Activated CD8-positive, alpha-beta memory T cell treated with anti-CD3 and anti-CD28 coated beads, Interleukin-2, amount 50 U/mL, for 24 hours (primary cell): ENCODE results near the gene WDFY4.

Experiments
- DNase-seq: peaks from one replicate; pipeline ENCODE4 v3.0.0-alpha.2; 2020; ENCODE audit errors: extremely low read depth

The WDFY4 gene

DNA sequence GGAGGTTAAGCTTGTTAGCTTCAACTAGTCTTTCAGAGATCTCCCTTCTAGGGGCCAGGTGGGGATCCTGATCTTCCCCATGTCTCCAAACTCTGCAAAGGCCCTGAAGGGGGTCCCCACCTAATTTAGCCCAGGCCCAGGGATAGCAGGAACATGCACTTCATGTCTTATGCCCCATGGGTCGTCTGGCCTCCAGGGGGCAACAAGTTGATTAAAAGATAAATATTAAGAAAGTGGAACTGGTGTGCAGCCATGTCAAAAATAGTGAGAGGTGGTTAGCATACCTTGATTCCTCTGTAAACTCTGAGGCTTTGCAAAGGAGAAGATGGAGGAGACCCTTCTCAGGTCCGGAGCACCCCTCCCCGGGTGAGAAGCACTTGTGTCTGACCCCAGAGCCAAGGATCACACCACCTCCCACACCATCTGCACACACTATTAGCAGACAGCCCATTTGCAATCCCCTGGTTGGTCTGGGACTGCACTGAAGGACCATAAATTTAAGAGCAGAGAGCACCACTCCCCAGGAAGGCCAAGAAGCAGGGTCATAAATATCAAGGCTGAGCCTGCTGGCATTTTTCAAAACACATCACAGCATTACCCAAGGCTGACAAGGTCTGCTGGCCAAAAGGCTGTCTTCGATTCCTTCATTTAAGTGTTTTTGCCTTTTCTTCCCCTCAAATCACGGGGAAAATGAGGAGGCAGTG, 299.1 kb downstream of the WDFY4 start:
- DNase-seq = no peak

DNA sequence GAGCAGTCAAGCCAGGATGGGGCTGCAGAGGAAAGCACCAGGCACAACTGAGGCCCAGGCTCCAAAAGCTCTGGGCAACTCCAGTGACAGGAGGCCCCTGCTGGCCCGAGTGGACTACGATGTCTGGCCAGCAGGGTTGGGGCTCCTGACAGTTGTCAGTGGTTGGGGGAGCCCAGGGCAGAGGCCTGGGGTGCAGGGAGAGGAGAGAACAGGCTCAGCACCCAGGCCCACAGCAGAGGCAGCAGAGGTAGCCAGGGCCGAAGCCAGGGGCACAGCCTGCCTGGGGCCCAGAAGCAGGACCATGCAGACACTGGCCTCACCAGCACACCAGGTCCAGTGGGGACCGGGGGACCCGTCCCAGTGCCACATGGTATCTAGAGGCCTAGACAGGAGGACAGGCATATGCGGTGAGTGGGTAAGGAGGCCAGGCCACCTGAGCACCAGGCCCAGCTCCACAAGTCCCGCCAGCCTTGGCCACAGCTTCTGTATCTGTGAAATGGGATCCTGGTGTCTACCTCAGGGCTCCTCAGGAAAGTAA, 301.0 kb downstream of the WDFY4 start:
- no peak for DNase-seq

DNA sequence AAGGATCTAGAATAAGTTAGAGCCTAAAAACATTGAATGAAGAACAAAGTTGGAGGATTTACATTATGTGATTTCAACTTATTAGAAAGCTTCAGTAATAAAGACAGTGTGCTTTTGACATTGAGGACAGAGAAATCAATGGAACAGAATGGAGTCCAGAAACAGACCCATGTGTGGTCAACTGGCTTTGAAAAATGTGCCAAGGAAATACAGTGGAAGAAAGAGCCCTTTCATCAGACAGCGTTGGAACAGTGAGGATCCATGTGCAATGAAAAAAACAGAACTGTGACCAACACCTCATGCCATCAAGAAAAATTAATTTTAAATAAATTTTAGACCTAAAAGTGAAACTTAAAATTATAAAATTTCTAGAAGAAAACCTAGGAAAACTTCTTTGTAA, 305.6 kb downstream of the WDFY4 start:
- no peak for DNase-seq

DNA sequence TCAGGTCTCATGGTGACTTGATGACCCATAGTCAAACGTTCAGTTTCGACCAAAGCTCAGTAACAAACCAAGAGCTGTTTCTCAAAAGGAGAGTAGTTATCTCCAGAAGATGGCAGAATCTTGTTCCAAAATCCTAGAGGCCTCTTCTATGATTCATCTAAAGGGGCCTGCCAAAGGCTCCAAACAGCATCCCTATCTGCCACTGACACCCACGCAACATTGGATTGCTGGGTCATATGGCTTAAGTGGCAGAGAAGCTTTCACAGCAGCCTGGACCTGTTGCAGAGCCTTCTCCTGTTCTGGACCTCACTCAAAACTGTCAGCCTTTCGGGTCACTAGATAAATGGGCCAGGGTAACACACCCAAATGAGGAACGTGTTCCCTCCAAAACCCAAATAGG, 309.0 kb downstream of the WDFY4 start:
- no peak for DNase-seq

DNA sequence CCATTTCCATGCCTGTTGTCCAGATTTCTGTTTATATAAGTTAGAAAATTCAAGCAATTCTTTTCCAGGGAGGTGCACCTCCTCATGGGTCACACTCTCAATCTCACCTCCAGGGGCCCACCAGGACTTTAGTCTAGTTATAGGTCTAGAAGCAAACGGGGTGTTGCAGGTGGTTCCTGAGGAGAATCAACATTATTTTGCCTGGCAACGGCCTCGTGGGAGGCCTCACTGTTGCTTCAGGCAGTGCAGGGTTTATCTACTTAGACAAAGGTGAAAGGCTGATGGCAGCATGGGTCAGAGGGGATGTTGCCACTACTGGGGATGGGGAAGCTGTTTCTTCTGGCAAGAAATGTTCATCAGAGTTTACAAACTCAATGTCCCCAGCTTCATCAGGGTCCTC, 311.7 kb downstream of the WDFY4 start:
- no peak for DNase-seq

DNA sequence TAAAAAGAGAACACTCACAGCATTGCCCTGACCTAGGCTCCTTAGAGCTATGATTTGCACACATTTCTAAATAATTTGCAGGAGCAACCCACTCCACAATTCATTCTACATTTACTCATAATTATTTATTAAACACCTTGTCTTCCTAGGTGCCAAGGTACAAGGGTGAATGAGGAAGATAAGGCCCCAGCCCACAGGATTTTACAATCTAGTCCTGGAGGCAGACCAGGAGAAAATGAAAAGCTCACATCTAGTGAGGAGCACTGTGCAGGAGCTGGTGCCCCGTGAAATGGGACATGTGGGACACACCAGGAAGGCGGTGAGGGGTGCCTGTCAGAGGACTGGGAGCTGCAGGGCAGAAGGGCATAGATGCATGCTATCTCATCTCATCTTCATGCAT, 314.7 kb downstream of the WDFY4 start:
- no peak for DNase-seq

DNA sequence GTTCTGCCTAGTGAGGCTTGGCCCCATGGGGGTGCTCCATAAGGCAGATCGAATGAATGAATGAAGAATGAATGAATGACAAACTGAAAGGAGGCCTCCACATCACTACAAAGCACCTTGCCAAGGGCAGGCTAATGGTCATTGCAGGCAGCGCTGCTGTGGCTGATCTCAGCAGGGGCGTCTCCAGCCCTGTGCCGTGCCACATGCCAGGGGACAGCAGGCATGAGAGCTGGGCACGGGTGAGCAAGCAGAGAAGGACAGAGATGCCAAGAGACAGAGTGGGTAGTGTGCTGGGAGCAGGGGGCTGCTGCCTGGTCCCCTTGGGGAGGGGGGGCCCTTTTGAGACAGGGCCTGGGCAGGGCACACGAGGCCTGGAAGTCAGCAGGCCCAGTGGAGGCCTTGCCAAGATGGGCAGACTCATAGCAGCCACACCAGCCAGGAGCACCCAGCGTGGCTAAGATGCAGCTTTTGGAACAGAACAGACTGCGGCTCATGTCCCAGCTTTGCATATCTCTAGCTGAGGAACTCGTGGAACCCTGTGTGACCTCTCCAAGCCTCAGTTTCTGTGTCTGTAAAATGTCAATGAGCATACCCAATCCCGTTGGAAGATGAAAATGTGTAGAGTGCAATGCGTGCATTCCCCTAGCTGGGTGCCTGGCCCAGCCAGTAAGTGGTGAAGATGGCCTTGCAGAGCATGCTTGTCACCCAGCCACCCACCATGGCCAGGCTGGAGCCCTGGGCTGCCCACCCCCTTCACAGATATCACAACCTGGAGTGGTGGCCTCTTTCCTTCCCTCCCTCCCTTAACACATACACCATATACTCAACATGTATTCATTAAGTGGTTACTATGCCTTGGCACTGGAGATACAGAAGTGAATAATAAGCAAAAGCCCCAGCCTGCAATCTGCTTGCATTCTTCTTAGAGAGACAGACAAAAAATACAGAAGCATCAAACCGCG, 316.0 kb downstream of the WDFY4 start:
- DNase-seq = no peak

DNA sequence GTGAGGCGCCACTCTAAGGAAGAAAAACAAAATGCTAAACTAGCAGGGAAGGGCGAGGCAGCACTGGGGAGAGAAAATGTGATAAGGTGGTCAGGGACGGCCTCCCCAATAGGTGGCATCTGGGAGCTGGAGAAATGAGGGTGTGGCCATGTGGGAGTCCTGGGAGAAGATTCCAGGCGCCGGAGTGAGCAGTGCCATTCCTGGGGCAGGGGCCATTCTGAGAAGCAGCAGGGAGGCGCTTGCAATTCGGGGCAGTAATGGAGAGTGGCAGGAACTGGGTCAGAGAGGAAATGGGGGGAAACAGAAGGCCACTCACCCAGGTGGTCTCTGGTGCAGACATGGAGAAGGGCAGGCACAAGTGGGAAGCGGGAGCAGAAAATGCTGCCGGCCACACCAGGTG, 316.7 kb downstream of the WDFY4 start:
- no peak for DNase-seq

DNA sequence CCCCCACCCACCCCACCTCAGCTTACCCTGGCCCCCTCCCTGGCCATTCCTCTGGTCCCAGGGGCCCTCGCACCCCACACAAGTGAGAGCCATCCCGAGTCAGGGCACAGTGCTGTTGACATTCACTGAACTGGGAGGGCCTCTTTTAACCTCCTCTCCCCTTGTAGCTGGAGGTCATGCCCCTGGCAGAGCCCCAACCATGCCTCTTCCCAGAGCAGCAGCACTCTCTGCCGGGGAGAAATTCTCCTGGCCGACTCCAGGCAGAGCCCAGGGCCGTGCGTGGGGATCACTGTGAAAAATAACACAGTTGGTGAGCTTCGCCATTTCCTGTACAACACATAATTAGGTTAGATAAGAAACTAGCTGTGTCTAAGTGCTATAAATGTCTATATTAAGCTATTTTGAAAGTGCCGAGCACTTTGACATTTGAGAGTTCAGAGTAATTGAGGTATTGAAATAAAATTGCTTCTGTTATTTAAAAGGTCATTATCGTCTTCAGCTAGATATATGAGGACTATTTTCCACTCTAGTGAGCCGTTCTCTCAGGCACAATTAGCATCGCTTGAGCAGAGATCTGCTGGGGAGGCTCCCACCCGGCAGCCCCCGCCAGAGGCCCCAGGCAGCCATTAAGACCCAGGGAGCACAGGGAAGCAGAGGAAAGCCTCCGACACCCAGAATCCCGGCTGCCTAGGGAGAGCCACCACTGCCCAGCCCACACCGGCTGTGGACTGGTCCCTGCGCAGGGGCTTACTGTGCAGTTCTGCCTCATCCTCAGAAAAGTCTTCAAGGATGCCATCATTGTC, 317.4 kb downstream of the WDFY4 start:
- no peak for DNase-seq

DNA sequence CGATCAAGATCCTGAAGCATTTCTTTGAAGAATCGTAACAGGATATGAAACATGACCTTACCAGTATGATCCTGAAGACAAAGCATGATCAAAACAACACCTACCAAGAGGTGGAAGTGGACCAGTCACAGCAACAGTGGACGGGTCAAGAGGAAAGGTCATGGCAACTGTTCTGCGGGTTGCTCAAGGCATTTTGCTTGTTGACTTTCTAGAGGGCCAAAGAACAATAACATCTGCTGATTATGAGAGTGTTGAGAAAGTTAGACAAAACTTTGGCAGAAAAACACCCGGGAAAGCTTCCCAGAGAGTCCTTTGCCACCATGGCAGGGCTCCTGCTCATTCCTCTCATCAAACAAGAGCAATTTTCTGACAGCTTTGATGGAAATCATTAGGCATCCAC, 320.6 kb downstream of the WDFY4 start:
- DNase-seq = no peak

DNA sequence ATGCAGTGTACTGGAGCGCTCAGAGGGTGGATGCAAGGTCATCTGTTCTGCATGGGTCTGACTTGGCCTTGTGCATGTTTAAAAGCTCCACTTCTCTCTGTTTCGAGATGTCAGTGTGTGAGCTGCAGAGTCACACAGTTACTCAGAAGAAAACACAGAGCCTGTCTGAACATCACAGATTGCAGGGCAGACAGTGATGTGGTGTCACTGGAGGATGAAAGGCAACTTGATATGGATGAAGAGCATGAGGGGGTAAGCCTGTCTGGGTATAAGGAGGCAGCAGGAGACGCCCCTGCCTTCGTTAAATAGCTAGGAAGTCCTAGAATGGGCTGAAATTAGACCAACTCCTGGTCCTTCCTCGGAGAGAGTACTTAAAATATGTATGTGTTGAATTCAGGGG, 322.5 kb downstream of the WDFY4 start:
- DNase-seq = no peak

DNA sequence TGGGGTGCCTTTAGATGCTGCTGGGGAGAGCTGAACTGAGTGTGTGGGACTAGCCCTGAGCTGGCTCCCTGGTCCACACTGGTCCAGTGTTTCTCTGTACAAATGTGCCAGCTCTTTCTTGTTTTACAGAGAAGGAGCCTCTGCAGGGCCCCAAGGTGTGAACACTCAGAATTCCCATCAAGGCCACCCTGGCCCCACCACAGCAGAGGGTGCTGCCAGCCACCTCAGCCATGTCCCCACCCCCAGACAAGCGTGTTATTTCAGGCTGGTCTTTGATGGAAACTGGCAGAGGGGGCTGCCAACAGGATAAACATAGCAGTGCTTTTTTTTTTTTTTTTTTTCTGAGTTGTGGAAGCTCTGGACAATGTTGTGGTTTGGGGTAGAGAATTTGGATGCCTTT, 323.4 kb downstream of the WDFY4 start:
- DNase-seq = no peak

DNA sequence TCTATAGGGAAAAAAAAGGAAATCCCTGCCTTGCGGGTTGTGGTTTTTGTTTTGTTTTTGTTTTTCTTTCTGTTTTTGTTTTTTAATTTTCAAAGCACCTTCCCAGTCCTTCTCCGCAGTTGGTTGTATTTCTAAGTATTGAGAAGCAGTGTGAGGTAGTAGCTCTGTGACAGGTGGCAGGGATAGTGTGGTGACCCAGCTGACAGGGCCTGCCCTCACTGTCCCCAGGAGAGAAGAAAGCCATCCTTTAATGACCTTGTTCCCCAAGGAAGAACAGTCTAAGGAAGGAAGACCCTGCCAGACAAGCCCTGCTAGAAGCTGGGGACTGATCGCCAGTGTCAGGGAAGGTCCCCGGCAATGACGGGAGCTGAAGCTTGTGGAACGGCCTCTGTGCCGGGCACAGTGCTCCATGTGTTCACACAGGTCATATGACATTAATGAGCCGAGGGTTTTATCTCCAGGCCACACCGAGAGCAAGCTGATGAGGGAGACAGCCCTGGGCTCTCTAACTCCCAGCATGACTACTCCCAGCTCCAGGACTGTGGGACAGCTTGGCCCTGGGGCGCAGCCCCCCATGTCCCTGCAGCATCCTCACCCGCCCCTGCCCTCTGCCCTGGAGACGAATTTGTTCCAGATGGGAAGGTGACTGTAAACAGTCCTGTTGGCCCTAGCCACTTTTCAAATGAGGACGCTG, 324.0 kb downstream of the WDFY4 start:
- DNase-seq = no peak

DNA sequence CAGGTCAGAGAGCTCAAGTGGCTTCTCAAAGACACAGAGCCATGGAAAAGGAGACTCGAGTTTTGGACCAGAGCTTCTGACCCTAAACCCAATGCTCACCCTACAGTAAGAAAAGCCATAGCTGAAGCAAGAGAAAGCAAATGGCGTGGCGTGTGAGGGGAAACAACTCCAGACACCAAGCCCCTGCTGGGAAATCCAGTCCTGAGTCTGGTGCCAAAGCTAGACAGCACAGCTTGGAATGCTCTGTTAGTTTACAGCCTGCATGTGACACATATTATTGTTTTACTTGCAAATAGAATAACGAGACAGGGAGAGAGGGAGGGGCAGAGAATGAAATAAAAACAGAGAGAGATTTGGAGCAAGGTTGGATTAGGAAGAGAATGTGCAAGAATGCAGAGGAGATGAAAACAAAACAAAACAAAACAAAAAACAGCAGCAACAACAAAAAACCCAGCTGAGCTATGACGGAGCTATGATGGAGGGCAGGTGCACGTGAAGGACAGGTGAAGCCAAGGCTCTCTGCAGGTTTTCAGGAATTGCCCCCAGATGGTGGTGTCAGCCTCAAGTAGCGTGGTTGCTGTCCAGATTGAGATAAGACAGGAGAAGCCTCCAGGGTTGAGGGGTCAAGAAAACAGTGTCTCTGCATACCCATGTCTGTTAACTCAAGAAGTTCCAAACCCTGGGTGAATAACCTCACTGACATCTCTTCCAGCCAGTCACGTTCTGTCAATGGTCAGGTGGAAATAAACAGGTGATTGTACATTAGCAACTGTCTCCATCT, 324.7 kb downstream of the WDFY4 start:
- no peak for DNase-seq

DNA sequence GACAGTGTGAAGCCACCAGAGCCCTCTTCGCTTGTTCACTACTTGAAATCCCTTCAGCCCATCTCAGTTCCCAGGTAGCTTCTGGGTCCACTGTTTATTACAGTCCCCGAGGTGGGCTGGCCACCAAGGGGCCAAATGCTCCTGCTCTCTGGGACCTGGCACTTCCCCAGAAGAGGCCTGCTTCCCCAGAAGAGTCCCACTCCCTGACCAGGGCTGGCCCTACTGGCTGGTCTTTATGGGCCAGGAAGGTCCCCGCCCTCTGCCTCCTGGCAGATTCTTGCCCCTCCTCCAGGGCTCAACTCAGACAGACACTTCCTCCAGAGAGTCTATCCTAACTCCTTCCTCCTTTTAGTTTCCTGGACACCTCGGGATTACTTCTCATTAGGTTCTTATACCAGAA, 325.6 kb downstream of the WDFY4 start:
- no peak for DNase-seq

DNA sequence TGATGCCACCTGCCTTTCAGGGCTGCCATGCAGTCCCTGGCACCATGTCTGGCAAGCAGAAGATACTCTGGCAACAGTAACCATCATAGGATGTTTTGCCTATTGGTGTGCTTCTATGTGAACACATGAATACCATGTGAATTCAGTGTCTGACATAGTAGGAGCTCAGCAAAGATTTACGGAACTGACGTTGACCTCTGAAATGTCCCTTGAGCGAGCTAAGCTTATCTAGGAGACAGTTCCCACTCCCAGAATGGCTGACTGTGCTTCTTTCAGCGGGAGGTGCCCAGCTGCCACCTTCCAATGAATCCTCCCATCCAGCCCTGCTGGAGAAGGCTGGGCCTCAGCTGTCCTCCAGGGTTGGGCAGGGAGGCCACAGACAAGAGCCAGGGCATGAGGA, 326.2 kb downstream of the WDFY4 start:
- DNase-seq = no peak

DNA sequence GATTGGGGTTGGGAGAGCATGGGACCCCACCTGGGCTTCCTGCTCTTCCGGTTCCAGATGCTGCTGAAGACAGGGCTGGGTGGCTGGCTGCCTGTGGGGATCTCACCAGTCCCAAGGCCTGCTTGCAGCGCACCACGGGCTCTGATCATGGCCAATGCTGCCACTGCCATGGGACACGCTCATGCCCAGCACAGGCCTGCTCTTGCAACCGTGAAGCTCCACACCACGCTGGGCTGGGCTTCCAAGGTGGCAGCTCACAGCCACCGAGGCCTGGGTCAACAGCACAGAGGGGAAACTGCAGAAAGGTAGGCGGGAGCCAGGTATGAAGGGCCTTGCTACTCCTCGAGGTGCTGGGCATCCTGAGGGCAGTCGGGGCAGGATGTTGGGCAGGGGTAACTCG, 327.1 kb downstream of the WDFY4 start:
- no peak for DNase-seq

DNA sequence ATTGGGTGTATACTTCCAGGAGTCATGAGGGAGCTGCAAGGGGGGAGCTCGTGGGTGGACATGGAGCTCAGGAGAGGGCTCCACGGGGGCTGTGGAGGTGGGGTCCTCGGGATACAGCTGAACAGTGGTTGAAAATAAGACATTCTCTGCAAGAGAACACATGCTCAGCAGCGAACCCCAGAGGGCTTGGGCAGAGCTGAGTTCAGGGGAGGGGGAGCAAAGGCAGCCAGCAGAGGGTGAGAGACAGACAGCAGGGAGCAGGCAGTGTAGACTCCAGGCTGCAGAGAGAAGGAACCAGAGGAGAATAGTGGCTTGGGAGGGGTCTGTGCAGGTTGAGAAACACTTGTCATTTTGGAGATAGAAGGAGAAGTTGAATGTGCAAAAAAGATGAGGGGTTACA, 327.9 kb downstream of the WDFY4 start:
- DNase-seq = no peak

DNA sequence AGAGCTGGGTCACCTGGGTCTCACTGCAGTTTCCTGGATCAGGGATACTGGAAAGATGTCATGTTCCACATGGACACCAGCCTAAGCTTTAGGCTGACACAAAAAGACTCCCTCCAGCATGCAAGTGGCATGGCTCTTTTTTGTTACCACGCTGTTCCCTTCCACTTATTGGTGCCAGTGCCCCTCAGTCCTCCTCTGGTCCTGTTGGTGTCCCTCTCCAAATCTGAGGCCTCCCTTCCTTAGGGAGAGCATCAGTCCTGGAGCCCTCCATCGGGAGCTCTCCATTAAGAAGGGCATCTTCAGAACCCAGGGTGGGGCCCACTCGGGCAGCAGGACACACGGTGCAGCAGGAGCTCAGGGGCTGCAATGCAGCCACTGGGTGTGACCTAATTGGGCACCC, 331.0 kb downstream of the WDFY4 start:
- no peak for DNase-seq

DNA sequence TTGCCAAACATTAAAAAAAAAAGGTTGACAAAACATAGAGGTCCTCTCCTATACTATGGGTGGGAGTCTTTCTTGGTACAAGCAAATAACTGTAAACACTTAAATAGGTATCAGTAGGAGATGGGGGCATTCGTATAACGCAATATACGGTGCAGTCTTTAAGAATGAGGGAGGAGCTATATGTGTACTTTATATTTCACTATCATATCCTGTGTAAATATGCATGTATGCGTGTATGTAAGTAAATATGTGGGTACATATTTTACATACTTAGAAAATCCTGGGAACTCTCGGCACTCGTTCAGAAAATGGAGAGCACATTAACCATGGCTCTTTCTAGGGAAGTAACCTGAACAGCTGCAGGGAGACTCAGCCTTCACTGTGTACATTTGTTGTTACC, 337.0 kb downstream of the WDFY4 start:
- no peak for DNase-seq

DNA sequence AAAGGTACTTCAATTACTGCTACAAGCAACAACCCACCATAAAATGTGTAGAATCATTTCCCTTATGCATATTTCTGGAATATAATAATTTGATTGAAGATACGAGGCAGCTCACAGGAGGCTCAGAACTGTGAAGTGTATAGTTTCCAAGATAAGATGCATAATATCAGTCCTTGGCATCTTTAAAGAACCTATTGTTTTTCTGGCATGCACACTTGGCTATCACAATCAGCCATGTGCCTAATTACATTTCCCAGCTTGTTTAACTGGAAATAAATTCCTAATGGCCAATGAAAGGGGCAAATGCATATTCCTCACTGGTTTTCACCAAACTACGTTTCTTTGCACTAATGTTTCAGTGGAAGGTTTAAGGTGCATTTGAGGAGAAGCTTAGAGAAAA, 338.4 kb downstream of the WDFY4 start:
- DNase-seq = no peak
